Neural cell (in vitro differentiated cells): Measurements from ENCODE around the gene CFAP43. TPM values are rescaled to one million over a fixed set of nuclear protein-coding genes. Genes with fewer than 3 reads are reported as not detected.

Source experiments
- H2AFZ ChIP-seq: fragments of 200-600, 300-800 bp; sonication (generic), shearing (Covaris generic); 2 replicates; pipeline ENCODE4 v1.6.0; 2014; ENCODE audit warnings: low read depth, mild to moderate bottlenecking, antibody characterized with exemption, low read length, moderate library complexity
- H3F3A ChIP-seq: fragments of 200-600 bp; shearing (Covaris generic); 2 replicates; pipeline ENCODE4 v1.6.1; 2016; ENCODE audit warnings: mild to moderate bottlenecking, moderate library complexity, mixed read lengths, antibody characterized with exemption, low read length; ENCODE audit not compliant: insufficient read depth, poor library complexity, severe bottlenecking
- H3K27ac ChIP-seq: fragments of 200-600, 300-800 bp; sonication (generic), shearing (Covaris generic); 2 replicates; pipeline ENCODE4 v1.5.1; 2014; ENCODE audit warnings: mild to moderate bottlenecking, low read length, moderate library complexity
- H3K27me3 ChIP-seq: fragments of 300-800, 200-600 bp; sonication (generic), shearing (Covaris generic); 2 replicates; pipeline ENCODE4 v1.6.0; 2014; ENCODE audit warnings: mild to moderate bottlenecking, low read depth, low read length, moderate library complexity; ENCODE audit not compliant: insufficient read depth
- H3K36me3 ChIP-seq: fragments of 300-800, 200-600 bp; sonication (generic), shearing (Covaris generic); 2 replicates; pipeline ENCODE4 v1.5.1; 2014; ENCODE audit warnings: mild to moderate bottlenecking, antibody characterized with exemption, low read length, moderate library complexity; ENCODE audit not compliant: insufficient read depth
- H3K4me2 ChIP-seq: fragments of 300-800, 200-600 bp; sonication (generic), shearing (Covaris generic); 2 replicates; pipeline ENCODE4 v1.6.0; 2014; ENCODE audit warnings: mild to moderate bottlenecking, low read length
- H3K4me3 ChIP-seq: fragments of 300-800, 200-600 bp; sonication (generic), shearing (Covaris generic); 2 replicates; pipeline ENCODE4 v1.5.1; 2014; ENCODE audit warnings: mild to moderate bottlenecking, low read length, moderate library complexity
- H3K79me2 ChIP-seq: fragments of 200-600 bp; shearing (Covaris generic); replicated peaks from 2 replicates; pipeline ENCODE4 v1.6.0; 2014; ENCODE audit warnings: mild to moderate bottlenecking, low read length, moderate library complexity; ENCODE audit not compliant: insufficient read depth
- H3K9ac ChIP-seq: fragments of 300-800, 200-600 bp; sonication (generic), shearing (Covaris generic); 2 replicates; pipeline ENCODE4 v1.6.1; 2016; ENCODE audit warnings: mild to moderate bottlenecking, low read length, mixed read lengths
- H3K9me2 ChIP-seq: fragments of 200-600 bp; shearing (Covaris generic); 2 replicates; pipeline ENCODE4 v1.6.1; 2016; ENCODE audit warnings: mild to moderate bottlenecking, low read length, mixed read lengths; ENCODE audit not compliant: insufficient read depth
- H3K9me3 ChIP-seq: fragments of 200-600, 300-800 bp; sonication (generic), shearing (Covaris generic); 2 replicates; pipeline ENCODE4 v1.6.1; 2016; ENCODE audit warnings: mild to moderate bottlenecking, mixed run types, low read length, moderate library complexity, mixed read lengths
- H4K20me1 ChIP-seq: fragments of 200-600 bp; shearing (Covaris generic); 2 replicates; pipeline ENCODE4 v1.6.1; 2016; ENCODE audit warnings: mild to moderate bottlenecking, mixed run types; ENCODE audit not compliant: insufficient read depth
- CTCF ChIP-seq: fragments of 450-650 bp; IDR thresholded peaks from 2 replicates; pipeline ENCODE4 v1.5.1; 2014; ENCODE audit warnings: antibody characterized with exemption, mild to moderate bottlenecking, moderate library complexity; ENCODE audit not compliant: poor library complexity, severe bottlenecking
- EP300 ChIP-seq: fragments of 450-650 bp; conservative IDR thresholded peaks from 2 replicates; pipeline ENCODE4 v1.6.1; 2014; ENCODE audit warnings: antibody characterized with exemption, mild to moderate bottlenecking, moderate library complexity; ENCODE audit not compliant: poor library complexity, severe bottlenecking
- EZH2 ChIP-seq: fragments of 200-600, 300-800 bp; shearing (Covaris generic), sonication (generic); IDR thresholded peaks from 2 replicates; pipeline ENCODE4 v1.6.1; 2014; ENCODE audit warnings: antibody characterized with exemption, low read length, borderline replicate concordance, mild to moderate bottlenecking; ENCODE audit not compliant: insufficient read depth, poor library complexity, severe bottlenecking
- MXI1 ChIP-seq: fragments of 450-650 bp; conservative IDR thresholded peaks from 2 replicates; pipeline ENCODE4 v1.6.1; 2014; ENCODE audit warnings: antibody characterized with exemption, mild to moderate bottlenecking; ENCODE audit not compliant: poor library complexity, severe bottlenecking
- POLR2AphosphoS5 ChIP-seq: IDR thresholded peaks from 2 replicates; pipeline ENCODE4 v1.6.1; 2012
- RAD21 ChIP-seq: fragments of 450-650 bp; conservative IDR thresholded peaks from 2 replicates; pipeline ENCODE4 v1.6.1; 2014; ENCODE audit warnings: antibody characterized with exemption, mild to moderate bottlenecking, moderate library complexity
- REST ChIP-seq: IDR thresholded peaks from 2 replicates; pipeline ENCODE4 v1.6.1; 2012; ENCODE audit warnings: borderline replicate concordance
- SMC3 ChIP-seq: fragments of 450-650 bp; conservative IDR thresholded peaks from 2 replicates; pipeline ENCODE4 v1.6.1; 2014; ENCODE audit warnings: antibody characterized with exemption, mild to moderate bottlenecking, moderate library complexity; ENCODE audit not compliant: poor library complexity
- TAF1 ChIP-seq: IDR thresholded peaks from 2 replicates; pipeline ENCODE4 v1.6.1; 2012; ENCODE audit warnings: low read depth
- polyA plus RNA-seq: library from polyadenylated mRNA; depleted of rRNA; stranded (reverse); fragments of >200 nt; gene quantifications from 2 replicates; pipeline ENCODE4 v1.2.3, GENCODE V29; 2014

The CFAP43 gene
- polyA plus RNA-seq, 1 donor from 2014 or later: 5.0 TPM

GRCh38 chr10:104096692-104097091 is 135.5 kb downstream of the CFAP43 start:
- Histone ChIP-seq H3K36me3 (no peaks in the 10 kb centered on the region), H3K9me3 (no peaks in the 10 kb centered on the region), H4K20me1 (no peaks in the 10 kb centered on the region), H3K27ac (no peak overlapping the region), H3K4me2 (no peak overlapping the region), H3K9ac (no peak overlapping the region), H3F3A (no peaks in the 10 kb centered on the region), H3K9me2 (no peaks in the 10 kb centered on the region), H3K79me2 (no peaks in the 10 kb centered on the region), H3K4me3 (no peak overlapping the region), H2AFZ (no peak overlapping the region), H3K27me3 (no peaks in the 10 kb centered on the region)
- TF ChIP-seq POLR2AphosphoS5 (no peak), SMC3 (no peak), EZH2 (no peak), CTCF (no peak), TAF1 (no peak), REST (no peak)

GRCh38 chr10:104092749-104093148 is 139.4 kb downstream of the CFAP43 start:
- Histone ChIP-seq H3K27me3 (no peaks in the 10 kb centered on the region), H4K20me1 (no peaks in the 10 kb centered on the region), H2AFZ (no peak overlapping the region), H3K9me3 (no peaks in the 10 kb centered on the region), H3K79me2 (no peaks in the 10 kb centered on the region), H3F3A (no peaks in the 10 kb centered on the region), H3K9ac (no peak overlapping the region), H3K4me3 (no peak overlapping the region), H3K9me2 (no peaks in the 10 kb centered on the region), H3K36me3 (no peaks in the 10 kb centered on the region), H3K27ac (no peak overlapping the region), H3K4me2 (no peak overlapping the region)
- TF ChIP-seq EZH2: no peak
- no peak for TF ChIP-seq POLR2AphosphoS5
- no peak for TF ChIP-seq MXI1
- TF ChIP-seq EP300: no peak
- no peak for TF ChIP-seq SMC3
- no peak for TF ChIP-seq REST
- TF ChIP-seq RAD21: no peak
- TF ChIP-seq TAF1: no peak
- TF ChIP-seq CTCF: no peak
